GM19397 (cell line): ENCODE data around the gene SYVN1.
"Not testable (repeated sequence)": the region's sequence is repeated elsewhere in the genome, so short reads cannot be mapped to it uniquely, and the experiment has no call there.

Experiments used
- ATAC-seq: cut with Tn5 transposase; IDR thresholded peaks from one replicate; pipeline ENCODE4 v1.9.1; 2021; ENCODE audit warnings: mild to moderate bottlenecking, moderate library complexity; ENCODE audit not compliant: unreplicated experiment

SYVN1 gene

GRCh38 chr11:65127473-65128181 is 6.7 kb downstream of the SYVN1 start:
- no peak for ATAC-seq

DNA sequence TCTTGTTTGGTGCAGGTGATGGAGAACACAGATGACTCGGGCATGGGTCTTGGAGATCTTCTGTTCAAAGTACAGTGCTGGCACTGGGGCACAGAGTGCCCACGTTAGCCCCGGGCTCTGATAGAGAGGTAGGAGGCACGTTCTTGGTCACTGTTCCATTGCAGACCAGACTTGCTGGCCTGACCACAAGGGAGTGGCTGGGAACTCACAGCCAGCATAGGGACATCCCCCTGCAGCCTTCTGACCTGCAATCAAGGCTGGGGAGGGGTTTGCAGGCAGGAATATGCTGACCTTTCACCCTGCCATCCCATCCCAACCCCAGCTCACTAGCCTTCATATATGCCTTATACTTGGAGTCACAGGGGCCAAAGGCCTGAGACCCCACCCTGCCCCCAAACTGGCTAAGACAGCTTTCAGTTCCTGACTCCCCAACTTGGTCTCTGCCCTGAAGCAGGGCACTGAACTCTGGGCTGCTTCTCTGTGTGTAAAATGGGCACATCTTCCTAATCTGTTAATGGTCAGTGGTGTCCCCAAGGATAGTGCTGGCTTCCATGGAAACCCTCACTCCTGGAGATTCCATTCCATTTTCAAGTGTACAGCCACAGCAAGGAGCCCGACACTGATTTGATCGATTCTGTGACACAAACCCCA is 7.6 kb downstream of the SYVN1 start:
- ATAC-seq, result no peak

DNA sequence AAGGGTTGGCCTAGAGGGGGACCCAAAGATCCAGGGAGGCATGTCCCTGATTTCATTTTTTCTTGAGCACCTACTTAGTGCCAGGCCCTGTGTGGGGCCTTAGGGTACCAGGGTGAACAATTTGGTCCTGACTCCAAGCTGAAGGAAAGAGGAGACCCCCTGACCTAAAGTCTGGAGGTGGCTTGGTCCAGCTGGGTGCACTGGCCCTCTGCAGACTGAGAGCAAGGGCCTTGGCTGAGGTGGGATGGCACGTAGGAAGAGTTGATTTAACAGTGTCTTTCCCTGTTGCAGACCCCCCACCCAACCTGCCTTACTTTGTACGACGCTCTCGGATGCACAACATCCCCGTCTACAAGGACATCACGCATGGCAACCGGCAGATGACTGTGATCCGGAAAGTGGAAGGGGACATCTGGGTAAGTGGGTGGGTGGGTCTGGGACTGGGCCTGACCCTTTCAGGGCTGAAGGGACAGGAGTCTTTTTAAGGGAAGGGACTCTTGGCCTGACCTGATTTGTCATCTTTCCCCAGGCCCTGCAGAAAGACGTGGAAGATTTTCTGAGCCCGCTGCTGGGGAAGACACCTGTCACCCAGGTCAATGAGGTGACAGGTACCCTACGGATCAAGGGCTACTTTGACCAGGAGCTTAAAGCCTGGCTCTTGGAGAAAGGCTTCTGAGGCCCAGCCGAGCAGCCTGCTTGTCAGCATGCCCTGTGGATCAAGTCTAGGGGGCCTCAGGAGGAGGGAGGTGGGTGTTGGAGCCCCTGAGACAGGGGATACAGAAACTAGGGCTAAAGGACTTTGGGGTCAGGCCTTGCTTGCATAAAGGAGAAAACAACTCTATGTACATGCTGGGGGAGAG is 8.9 kb downstream of the SYVN1 start:
- no peak for ATAC-seq

- ATAC-seq, result no peak
These were observed 9.7 kb downstream of the SYVN1 start for GRCh38 chr11:65124480-65125196.

DNA sequence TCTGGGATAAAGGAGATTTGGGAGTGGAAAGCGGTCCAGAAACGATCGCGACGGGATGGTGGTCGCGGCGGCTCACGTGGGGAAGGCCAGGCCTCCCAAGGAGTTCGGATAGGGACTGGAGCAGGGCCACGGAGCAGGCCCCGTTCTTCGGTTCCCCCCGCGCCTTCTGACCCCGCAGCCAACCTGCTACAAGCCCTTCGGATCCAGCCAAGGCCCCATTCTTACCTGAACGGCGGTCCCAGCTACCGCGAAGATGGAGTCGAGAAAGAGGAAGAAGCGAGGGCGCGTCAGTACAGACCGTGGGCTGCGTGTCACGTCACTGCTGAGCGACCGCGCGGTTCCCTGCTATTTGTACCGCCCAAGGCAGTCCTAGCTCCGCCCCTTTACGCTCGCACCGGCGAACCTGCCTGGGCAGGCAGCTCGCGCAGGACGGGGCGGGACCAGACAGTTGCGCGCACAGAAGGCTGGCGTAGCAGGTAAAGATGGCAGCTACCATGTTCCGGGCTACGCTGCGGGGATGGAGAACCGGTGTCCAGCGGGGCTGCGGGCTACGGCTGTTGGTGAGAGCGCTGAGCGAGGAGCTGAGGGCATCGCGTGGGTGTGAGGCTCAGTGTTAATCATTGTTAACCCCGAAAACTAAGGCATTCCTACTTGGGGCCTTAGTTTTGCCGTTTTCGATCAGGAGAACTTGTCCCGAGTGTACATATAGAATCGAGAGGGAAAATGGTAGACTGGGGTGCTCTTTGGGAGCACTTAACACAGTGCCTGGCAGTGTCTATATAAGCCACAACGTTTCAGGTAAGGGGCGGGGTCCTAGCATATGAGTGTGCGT is 12.2 kb downstream of the SYVN1 start, which contains the start of the genes FAU and MRPL49:
Gene FAU (minus strand): TSS at position 270 of the 832 bp plus-strand sequence. CDS start 321 bp downstream, outside the sequence.
Gene MRPL49 (plus strand): TSS at position 457 of the 832 bp plus-strand sequence. CDS start 26 bp downstream, at position 483.
- peak; percentile 63 for ATAC-seq

DNA sequence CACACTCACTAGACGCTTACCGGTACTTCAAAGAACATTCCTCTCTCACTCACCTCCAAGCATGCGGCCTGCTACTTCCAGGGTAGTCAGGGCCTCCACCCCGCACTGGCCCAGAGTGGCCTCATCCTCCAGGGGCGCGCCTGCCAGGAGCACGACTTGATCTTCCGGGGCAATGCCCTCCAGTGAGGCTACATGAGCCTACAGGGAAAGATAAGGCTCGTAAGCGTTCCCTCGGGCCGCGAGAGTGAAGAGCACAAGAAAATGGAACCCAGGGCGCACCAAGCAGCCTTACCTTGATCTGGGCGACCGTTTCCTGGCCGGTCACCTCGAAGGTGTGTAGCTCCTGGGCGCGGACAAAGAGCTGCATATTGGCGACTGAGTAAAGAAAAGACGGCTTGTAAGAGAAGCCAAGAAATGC is 12.9 kb downstream of the SYVN1 start:
- ATAC-seq, result no peak

DNA sequence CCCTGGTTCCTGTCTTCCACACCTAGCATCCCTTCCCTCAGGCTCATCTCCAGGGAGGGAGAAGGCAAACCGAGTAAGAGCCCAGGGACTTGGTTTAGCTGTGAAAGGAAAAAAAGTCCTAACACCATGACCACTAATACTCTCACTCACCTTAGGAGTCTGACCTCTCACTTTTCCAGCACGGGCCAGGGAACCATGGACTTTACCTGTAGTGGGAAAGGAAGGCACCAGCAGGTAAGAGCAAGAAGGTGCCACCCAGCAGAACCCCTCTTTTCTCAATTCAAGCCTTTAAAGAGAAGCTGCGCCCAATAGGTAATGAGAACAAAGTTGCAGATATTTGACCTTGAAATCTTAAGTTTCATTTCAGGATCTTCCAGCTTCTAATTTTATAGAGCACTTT is 13.5 kb downstream of the SYVN1 start:
- no peak for ATAC-seq

- ATAC-seq, result no peak
These were observed 14.7 kb downstream of the SYVN1 start for GRCh38 chr11:65119670-65119995.

GRCh38 chr11:65118891-65119669 is 15.2 kb downstream of the SYVN1 start:
- not testable (repeated sequence) for ATAC-seq

DNA sequence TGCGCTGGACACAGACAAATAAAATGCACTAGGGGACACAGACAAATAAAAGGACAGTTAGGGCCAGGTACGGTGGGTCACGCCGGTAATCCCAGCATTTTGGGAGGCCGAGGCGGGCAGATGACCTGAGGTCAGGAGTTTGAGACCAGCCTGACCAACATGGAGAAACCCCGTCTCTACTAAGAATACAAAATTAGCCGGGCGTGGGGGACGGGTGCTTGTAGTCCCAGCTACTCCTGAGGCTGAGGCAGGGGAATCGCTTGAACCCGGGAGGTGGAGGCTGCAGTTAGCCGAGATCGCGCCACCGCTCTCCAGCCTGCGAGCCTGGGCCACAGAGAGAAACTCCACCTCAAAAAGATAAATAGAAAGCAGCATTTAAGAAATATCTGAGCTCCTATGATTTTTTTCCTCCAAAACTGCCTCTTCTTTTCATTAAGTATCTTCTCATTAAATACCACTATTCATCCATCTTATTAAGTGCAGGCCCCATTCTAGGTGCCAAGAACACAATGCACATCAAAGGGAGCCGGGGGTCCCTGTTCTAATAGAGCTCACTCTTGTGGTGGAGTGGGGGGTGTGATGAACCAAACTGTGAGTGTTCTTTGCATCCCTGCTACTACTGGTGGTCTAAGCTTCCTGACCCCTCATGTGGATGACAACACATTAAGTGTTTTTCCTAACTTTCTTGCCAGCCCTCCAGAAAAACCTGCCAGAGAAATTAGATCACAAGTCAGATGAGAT is 16.1 kb downstream of the SYVN1 start:
- no peak for ATAC-seq

DNA sequence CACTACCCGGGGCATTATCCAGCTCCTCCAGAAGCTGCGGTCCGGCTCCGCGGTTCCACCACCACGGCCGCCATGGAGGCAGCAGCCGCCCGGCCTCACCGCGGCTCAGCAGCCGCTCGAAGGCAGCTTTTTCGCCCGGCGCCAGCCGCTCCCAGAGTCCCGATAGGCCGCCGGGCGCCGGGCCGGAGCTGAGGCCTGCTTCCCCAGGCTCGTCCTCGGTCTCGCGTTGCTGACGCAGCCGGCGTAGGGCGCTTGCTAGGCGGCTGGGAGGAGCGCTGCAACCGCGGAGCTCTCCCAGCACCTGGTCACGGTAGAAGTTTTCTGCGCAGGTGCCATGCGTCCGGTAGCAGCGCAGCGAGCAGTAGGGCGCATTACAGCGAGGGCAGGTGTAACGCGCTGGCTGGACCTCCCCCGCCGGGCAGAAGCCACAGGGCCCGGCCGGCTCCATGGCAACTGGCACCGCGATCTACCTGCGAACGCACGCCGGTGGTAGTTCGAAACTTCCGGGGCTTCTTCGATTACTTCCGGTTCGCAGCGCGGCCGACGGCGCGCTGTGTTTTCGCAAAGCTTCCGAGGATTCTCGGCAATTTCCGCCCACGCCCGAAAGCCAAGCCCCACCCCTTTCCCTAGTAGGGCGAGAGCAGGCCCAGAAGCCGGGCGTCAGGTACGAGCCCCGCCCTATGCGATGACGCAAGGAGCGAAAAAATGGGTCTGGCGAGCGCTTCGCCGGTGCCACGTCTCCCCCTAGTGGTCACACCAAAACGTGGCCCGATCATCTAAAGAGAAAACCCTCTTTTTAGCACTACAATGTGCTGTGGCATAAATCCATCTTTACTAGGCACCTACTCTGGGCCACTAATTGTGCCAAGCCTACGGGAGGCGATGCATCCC is 16.9 kb downstream of the SYVN1 start, which contains the start of gene ZNHIT2:
Gene ZNHIT2 (minus strand): TSS at position 496 of the 891 bp plus-strand sequence. CDS start 48 bp downstream, at position 448.
- peak; percentile 61 for ATAC-seq

GRCh38 chr11:65116370-65117205 is 17.7 kb downstream of the SYVN1 start:
- no peak for ATAC-seq

GRCh38 chr11:65115361-65116082 is 18.8 kb downstream of the SYVN1 start:
- ATAC-seq, result no peak

DNA sequence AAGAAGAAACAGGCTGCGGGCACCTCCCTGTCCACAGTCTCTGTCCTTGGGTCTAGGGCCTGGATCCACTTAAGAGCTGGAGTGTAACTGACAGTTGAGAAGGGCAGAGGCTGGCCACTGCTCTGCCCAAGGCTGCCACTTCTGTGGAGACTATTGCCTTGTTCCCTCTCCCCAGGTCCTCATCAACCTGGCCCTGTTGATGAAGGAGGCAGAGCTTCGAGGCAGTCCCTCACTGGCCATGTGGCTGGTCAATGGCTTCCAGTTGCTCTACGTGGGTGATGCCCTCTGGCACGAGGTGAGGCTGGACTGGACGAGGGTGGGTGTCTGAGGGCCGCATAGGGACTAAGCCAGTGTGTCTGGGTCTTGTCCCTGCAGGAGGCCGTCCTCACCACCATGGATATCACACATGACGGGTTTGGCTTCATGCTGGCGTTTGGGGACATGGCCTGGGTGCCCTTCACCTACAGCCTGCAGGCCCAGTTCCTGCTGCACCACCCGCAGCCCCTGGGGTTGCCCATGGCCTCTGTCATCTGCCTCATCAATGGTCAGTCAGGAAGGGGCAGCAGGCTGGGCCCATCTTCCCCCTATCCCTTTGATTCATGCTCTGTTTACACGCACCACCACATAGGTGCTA is 19.7 kb downstream of the SYVN1 start:
- ATAC-seq, result no peak

- no peak for ATAC-seq
These were observed 20.5 kb downstream of the SYVN1 start for GRCh38 chr11:65113839-65114238.
